HG03108 (cell line): ENCODE data around the gene RPRD1A.
"Not testable (repeated sequence)": the region's sequence is repeated elsewhere in the genome, so short reads cannot be mapped to it uniquely, and the experiment has no call there.

Experiments
- ATAC-seq: cut with Tn5 transposase; IDR thresholded peaks from one replicate; pipeline ENCODE4 v1.9.1; 2021; ENCODE audit warnings: moderate library complexity; ENCODE audit not compliant: unreplicated experiment

Gene RPRD1A

DNA sequence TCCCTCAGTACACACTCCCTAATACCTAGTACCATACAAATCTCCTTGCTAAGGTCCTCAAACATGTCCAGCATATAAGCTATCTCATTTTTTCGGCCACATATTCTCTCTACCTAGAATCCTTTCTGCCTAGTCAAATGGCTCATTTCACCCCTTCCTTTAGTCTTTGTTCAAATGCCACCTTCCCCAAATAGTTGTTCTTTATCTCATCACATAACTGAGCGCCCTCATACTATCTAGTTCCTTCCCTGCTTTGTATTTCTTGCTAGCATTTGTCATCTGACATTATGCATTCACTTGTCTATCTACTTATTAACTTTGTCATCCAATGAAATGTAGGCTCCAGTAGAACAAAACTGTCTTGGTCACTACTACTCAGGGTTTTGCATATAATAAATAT, 35.5 kb downstream of the RPRD1A start:
- ATAC-seq, result no peak

DNA sequence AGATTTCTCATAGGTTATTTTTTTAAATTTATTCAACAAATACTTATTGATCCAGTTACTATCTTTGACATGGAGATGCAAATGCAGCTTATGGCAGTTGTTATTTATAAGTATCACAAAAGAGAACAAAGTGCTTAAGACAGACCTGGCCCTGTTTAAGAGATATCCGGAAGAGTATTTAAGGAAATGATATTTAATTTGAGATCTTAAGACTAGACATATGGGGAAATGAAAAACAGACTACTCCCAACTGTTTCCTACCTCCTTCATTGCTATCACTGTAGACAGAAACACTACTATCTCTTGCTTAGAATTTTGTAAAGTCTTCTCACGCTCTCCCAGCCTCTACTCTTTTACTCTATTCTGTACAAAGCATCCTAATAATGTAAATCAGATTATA, 36.0 kb downstream of the RPRD1A start:
- no peak for ATAC-seq

DNA sequence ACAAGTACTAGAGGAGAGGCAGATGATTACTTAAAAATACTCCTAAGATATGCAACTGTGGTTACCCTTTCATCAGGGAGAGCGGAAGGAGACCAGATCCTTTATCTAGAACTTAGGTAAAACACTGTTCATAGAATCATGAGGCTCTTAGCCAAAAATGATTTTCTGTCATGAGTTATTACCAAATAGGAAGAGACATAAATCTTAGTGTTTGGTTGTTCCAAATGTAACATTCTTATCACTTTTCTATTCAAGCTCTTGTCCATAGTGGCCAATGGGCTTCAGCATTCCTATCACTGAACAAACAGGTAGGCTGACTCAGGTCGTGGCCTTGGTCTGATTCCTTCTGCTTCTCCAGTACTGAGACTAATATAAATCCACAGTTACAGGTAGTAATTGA, 38.5 kb downstream of the RPRD1A start:
- no peak for ATAC-seq

GRCh38 chr18:36025025-36025424, 42.3 kb downstream of the RPRD1A start:
- no peak for ATAC-seq

DNA sequence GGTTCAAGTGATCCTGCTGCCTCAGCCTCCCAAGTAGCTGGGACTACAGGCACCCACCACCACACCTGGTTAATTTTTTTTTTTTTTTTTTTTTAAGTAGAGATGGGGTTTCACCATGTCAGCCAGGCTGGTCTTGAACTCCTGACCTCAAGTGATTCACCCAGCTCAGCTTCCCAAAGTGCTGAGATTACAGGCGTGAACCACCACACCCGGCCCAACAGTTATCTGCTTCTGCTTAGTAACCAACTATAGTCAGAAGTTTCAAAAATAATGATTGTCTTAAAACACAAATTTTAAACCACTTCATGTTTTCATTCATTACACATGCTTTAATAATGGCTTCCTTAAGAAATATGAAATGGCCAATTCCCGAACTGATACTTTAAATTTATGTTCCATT, 43.1 kb downstream of the RPRD1A start:
- not testable (repeated sequence) for ATAC-seq

DNA sequence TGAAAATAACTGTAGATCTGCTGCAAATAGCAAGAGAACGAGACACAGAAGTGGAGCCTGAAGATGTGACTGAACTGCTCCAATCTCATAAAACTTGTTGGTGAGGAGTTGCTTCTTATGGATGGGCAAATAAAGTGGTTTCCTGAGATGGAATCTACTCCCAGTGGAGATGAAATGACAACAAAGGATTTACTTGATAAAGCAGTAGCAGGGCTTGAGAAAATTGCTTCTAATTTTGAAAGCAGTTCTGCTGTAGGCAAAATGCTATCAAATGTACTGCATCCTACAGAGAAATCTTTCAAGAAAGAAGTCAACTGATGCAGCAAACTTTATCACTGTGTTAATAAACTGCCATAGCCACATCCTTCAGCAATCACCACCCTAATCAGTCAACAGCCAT, 44.0 kb downstream of the RPRD1A start:
- ATAC-seq, result no peak

DNA sequence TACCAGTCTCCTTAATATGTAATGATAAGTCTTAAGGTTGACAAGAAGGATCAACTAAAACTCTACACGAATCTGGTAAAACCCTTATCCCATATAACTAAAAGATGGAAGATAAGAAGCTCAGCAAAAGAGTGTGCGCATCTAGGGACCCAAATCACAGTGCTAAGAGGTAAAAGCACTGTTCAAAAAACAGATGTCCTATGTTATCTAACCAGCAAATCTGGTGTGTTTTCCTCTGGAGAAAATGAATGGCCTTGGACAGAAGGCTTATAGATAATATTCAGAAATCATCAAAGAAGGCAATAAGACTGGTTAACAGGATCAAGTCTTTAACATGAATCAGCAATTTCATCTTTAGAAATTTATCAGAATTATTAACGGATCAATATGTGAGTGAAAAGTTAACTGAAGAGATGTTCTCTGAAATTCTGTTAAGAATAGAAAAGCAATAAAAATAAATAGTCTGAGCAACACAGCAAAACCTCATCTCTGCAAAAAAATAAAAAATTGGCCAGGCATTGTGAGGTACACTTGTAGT, 47.1 kb downstream of the RPRD1A start:
- no peak for ATAC-seq

DNA sequence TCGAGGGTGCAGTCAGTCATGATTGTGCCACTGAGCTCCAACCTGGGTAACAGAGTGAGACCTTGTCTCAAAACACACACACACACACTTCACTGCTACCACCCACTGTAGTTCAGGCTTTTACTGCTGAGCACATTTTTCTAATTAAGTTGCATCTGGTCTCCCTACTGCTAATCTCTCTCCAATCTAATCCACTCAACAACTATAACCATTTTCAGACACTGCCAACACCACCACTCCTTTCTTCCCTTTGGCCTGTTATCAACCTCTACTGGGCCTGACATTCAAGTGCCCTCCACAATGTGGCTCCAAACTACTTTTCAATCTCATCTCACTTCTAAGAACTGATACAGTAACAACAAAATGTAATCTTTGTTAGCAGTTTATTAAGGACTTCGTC, 50.1 kb downstream of the RPRD1A start:
- no peak for ATAC-seq

GRCh38 chr18:36015629-36016028, 51.7 kb downstream of the RPRD1A start:
- peak; percentile 94 for ATAC-seq

DNA sequence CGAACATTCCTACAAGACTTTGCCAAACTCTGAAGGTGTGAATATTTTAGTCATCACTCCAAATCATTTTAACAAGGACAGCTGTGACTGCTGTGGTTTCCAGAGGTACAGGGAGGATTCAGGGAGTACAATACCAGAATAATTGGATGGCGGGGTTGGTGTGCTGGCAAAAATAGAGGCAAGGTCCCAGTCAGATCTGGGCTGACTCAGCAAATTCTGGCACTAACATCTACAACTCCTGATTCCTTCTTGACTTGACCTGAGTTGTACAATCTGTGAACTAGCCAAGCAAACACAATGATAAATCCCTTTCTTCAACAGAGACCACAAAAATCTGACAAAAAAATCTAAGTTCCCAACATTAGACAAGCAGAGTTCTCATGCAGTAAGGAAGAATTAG, 54.5 kb downstream of the RPRD1A start:
- ATAC-seq, result no peak

DNA sequence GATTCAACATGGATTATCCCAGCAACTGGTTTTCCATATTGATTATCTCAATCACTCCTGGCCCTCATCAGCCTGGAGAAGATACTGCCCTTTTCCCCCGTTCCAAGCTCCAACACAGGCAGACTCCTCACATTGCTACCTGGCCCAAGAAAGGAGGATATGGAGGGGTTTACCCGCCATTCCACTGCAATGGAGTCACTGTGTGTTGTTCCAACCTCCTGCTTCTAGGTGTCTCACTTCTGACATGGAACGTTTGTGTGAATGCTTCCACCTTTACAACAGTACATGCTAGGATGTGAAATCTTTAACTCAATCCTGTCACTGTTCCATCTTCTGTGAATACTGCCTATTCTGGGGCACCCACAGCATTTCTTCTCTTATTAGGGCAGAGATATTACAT, 58.1 kb downstream of the RPRD1A start:
- ATAC-seq, result no peak

GRCh38 chr18:36006997-36007396, 60.4 kb downstream of the RPRD1A start:
- no peak for ATAC-seq

GRCh38 chr18:35999925-36000324, 67.4 kb downstream of the RPRD1A start:
- ATAC-seq, result no peak

- ATAC-seq, result no peak
These were observed 68.4 kb downstream of the RPRD1A start for GRCh38 chr18:35998967-35999366.

DNA sequence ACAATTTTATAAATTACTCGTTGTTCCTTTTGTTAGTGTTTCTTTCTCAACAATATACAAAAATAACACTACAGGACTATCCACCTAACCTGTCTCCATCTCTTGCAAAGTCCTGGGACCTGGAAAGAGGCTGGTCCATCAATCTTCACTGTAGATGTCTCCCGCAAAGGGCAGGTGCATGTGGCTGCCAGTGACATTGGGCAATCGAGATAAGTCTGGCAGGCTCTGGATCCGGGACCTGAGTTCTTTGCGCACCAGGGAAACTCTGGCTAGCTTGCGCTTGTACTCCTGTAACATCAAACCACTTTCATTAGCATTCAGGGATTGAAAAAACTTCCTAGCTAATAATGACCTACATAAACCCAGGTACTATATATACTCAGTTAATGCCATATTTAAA, 74.3 kb downstream of the RPRD1A start:
- ATAC-seq, result no peak

DNA sequence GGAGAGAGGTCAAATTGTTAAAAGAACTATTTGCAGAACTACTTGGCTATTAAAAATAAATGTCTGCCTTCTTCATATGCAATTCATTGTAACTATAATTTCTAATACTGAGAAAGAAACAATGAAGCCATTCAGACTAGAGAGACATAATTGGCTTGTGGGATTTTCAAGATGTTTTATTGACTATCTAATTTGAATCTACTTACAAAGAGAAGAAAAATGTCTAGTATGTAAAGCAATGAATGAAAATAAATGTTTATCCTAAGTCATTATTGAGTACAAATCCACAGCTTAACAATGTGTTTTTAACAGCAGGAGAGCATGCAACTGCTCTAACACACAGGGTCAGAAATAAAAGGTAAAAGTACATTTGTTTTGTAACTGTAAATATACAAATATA, 75.7 kb downstream of the RPRD1A start:
- no peak for ATAC-seq

DNA sequence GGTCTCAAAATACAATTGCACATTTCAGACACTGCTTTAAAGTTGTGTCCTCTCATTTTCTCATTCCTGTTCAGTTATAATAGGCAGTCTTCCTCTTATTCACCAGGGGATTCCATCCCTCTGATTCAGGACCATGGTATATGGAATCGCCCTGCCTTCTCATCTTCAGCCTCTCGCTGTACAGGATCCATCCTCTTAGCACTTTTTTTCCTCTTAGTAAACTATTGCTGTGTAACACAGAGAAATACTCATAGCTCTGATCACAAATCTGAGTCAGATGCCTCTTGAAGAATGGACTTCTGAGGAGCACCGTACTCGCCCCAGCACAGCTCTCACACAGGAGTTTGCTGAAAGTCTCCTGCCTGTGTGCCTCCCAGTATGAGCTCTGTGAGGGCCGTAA, 83.5 kb downstream of the RPRD1A start:
- no peak for ATAC-seq

GRCh38 chr18:35983147-35983546, 84.2 kb downstream of the RPRD1A start:
- no peak for ATAC-seq

DNA sequence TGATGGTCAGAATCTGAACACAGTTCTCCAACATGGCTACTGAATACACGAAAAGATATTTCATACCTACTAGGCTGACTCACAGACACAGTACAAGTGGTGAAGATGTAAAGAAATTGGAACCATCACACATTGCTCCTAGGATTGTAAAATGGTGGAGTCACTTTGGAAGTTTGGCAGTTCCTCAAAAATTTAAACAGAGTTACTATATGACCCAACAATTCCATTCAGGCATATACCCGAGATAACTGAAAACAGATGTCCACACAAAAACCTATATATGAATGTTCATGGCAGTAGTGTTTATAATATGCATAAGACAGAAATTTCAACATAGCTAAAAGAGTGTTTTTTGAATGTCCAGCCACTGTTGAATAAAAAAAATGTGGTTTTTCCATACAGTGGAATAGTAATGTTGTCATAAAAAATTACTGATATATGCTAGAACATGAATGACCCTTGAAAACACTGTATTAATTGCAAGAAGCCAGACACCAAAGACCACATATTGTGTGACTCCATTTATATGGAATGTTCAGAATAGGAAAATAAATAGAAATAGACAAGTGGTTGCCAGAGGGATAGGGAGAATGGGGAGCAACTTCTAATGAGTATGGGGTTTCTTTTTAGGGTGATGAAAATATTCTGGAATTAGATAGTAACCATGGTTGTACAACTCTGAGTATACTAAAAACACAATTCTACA, 84.8 kb downstream of the RPRD1A start:
- no peak for ATAC-seq

GRCh38 chr18:35979112-35979511, 88.2 kb downstream of the RPRD1A start:
- no peak for ATAC-seq

- no peak for ATAC-seq
These were observed 93.2 kb downstream of the RPRD1A start for GRCh38 chr18:35974181-35974580.

GRCh38 chr18:35973650-35974049, 93.7 kb downstream of the RPRD1A start:
- no peak for ATAC-seq
